GM21528 (cell line): ENCODE data around the gene TSC2.
"Not testable (repeated sequence)": the region's sequence is repeated elsewhere in the genome, so short reads cannot be mapped to it uniquely, and the experiment has no call there.

Experiments used
- ATAC-seq: cut with Tn5 transposase; IDR thresholded peaks from one replicate; pipeline ENCODE4 v1.9.1; 2021; ENCODE audit warnings: mild to moderate bottlenecking, moderate library complexity; ENCODE audit not compliant: unreplicated experiment, low FRiP score

The TSC2 gene

GRCh38 chr16:2095918-2096582 is 48.3 kb downstream of the TSC2 start:
- no peak for ATAC-seq

- no peak for ATAC-seq
These were observed 49.2 kb downstream of the TSC2 start for GRCh38 chr16:2096853-2097595.

- ATAC-seq = not testable (repeated sequence)
These were observed 49.9 kb downstream of the TSC2 start for GRCh38 chr16:2097689-2098088.

- ATAC-seq = not testable (repeated sequence)
These were observed 53.8 kb downstream of the TSC2 start for GRCh38 chr16:2101581-2101980.

- no peak for ATAC-seq
These were observed 54.7 kb downstream of the TSC2 start for GRCh38 chr16:2102471-2102870.

GRCh38 chr16:2104464-2104863 is 56.7 kb downstream of the TSC2 start:
- ATAC-seq = not testable (repeated sequence)

GRCh38 chr16:2105291-2105690 is 57.5 kb downstream of the TSC2 start:
- not testable (repeated sequence) for ATAC-seq

- ATAC-seq = not testable (repeated sequence)
These were observed 58.0 kb downstream of the TSC2 start for GRCh38 chr16:2105769-2106168.

- not testable (repeated sequence) for ATAC-seq
These were observed 58.4 kb downstream of the TSC2 start for GRCh38 chr16:2106211-2106610.

- not testable (repeated sequence) for ATAC-seq
These were observed 59.5 kb downstream of the TSC2 start for GRCh38 chr16:2107121-2107790.

- ATAC-seq = not testable (repeated sequence)
These were observed 60.0 kb downstream of the TSC2 start for GRCh38 chr16:2107791-2108125.

GRCh38 chr16:2108446-2109270 is 60.9 kb downstream of the TSC2 start:
- not testable (repeated sequence) for ATAC-seq

- not testable (repeated sequence) for ATAC-seq
These were observed 61.4 kb downstream of the TSC2 start for GRCh38 chr16:2109271-2109580.

- not testable (repeated sequence) for ATAC-seq
These were observed 62.1 kb downstream of the TSC2 start for GRCh38 chr16:2109872-2110271.

GRCh38 chr16:2110332-2111008 is 62.7 kb downstream of the TSC2 start:
- ATAC-seq = not testable (repeated sequence)

- not testable (repeated sequence) for ATAC-seq
These were observed 63.2 kb downstream of the TSC2 start for GRCh38 chr16:2111009-2111353.

- not testable (repeated sequence) for ATAC-seq
These were observed 63.9 kb downstream of the TSC2 start for GRCh38 chr16:2111412-2112335.

- ATAC-seq = not testable (repeated sequence)
These were observed 64.8 kb downstream of the TSC2 start for GRCh38 chr16:2112539-2113106.

GRCh38 chr16:2114225-2114624 is 66.4 kb downstream of the TSC2 start:
- ATAC-seq = not testable (repeated sequence)
